OCI-LY3 (cell line): ENCODE data around the gene RFX2.

Experiments
- H2AFZ ChIP-seq: fragments of 200-600, 300-600 bp; shearing (Covaris generic); 2 replicates; pipeline ENCODE4 v1.6.0; 2014; ENCODE audit warnings: antibody characterized with exemption, low read depth, low read length
- H3K27ac ChIP-seq: fragments of 200-600, 300-600 bp; sonication (generic); 2 replicates; pipeline ENCODE4 v1.5.1; 2014; ENCODE audit warnings: mild to moderate bottlenecking, low read length, moderate library complexity, mixed read lengths
- H3K27me3 ChIP-seq: fragments of 200-600, 300-600 bp; sonication (generic); 2 replicates; pipeline ENCODE4 v1.6.1; 2014; ENCODE audit warnings: low read depth, low read length, mixed read lengths
- H3K36me3 ChIP-seq: fragments of 200-600, 300-600 bp; sonication (generic); replicated peaks from 2 replicates; pipeline ENCODE3; 2014; ENCODE audit warnings: low read depth, low read length, mixed read lengths
- H3K4me1 ChIP-seq: fragments of 300-600, 200-600 bp; sonication (generic); 2 replicates; pipeline ENCODE4 v1.6.1; 2014; ENCODE audit warnings: low read length, mixed read lengths
- H3K4me2 ChIP-seq: fragments of 200-600, 300-600 bp; sonication (generic); 2 replicates; pipeline ENCODE4 v1.6.1; 2014; ENCODE audit warnings: low read length, mixed read lengths
- H3K4me3 ChIP-seq: fragments of 300-600, 200-600 bp; sonication (generic); 2 replicates; pipeline ENCODE4 v1.5.1; 2014; ENCODE audit warnings: antibody characterized with exemption, mild to moderate bottlenecking, low read length, moderate library complexity
- H3K79me2 ChIP-seq: fragments of 300-600, 200-600 bp; shearing (Covaris generic); 2 replicates; pipeline ENCODE4 v1.6.1; 2014; ENCODE audit warnings: mild to moderate bottlenecking, low read length, mixed read lengths
- H3K9ac ChIP-seq: fragments of 300-600, 200-600 bp; shearing (Covaris generic); 2 replicates; pipeline ENCODE4 v1.6.0; 2014; ENCODE audit warnings: mild to moderate bottlenecking, low read length, moderate library complexity
- H3K9me3 ChIP-seq: fragments of 200-600, 300-600 bp; shearing (Covaris generic); 2 replicates; pipeline ENCODE4 v1.6.1; 2014; ENCODE audit warnings: low read length, mixed read lengths; ENCODE audit not compliant: insufficient read depth
- H4K20me1 ChIP-seq: fragments of 200-600, 300-600 bp; sonication (generic); 2 replicates; pipeline ENCODE4 v1.6.1; 2016; ENCODE audit warnings: low read length, mixed read lengths; ENCODE audit not compliant: insufficient read depth
- CTCF ChIP-seq: fragments of 200-600, 300-600 bp; sonication (generic); IDR thresholded peaks from 2 replicates; pipeline ENCODE4 v1.5.1; 2014; ENCODE audit warnings: antibody characterized with exemption, low read length, low read depth
- EZH2phosphoT487 ChIP-seq: fragments of 200-600 bp; shearing (Covaris generic); IDR thresholded peaks from 2 replicates; pipeline ENCODE4 v1.6.1; 2018; ENCODE audit warnings: antibody characterized with exemption, mixed run types, low read depth

RFX2 gene

GRCh38 chr19:5995606-5996005, 114.7 kb downstream of the RFX2 start:
- Histone ChIP-seq H3K79me2 (no peaks in the 10 kb centered on the region), H3K9ac (no peak overlapping the region), H3K36me3 (no peaks in the 10 kb centered on the region), H3K27me3 (no peaks in the 10 kb centered on the region), H3K9me3 (no peaks in the 10 kb centered on the region), H2AFZ (no peak overlapping the region), H3K4me1 (no peaks in the 10 kb centered on the region), H3K27ac (no peak overlapping the region), H3K4me2 (no peak overlapping the region), H4K20me1 (no peaks in the 10 kb centered on the region), H3K4me3 (no peak overlapping the region)
- TF ChIP-seq EZH2phosphoT487: no peak
- TF ChIP-seq CTCF: no peak

- H3K4me1 ChIP-seq: peaks cover 5% of the 10 kb centered on the region
- H2AFZ ChIP-seq: no peak overlapping the region
- no peak for TF ChIP-seq EZH2phosphoT487
- TF ChIP-seq CTCF: no peak
- H4K20me1 ChIP-seq: no peaks in the 10 kb centered on the region
- H3K9me3 ChIP-seq: no peaks in the 10 kb centered on the region
- no peaks in the 10 kb centered on the region for H3K27me3 ChIP-seq
- H3K4me2 ChIP-seq: no peak overlapping the region
- no peaks in the 10 kb centered on the region for H3K36me3 ChIP-seq
- no peak overlapping the region for H3K9ac ChIP-seq
- no peaks in the 10 kb centered on the region for H3K79me2 ChIP-seq
- H3K27ac ChIP-seq: no peak overlapping the region
- no peak overlapping the region for H3K4me3 ChIP-seq
Measured at GRCh38 chr19:5994405-5995165, 115.7 kb downstream of the RFX2 start.

GRCh38 chr19:5993648-5994358, 116.5 kb downstream of the RFX2 start:
- Histone ChIP-seq H3K36me3 (no peaks in the 10 kb centered on the region), H3K79me2 (no peaks in the 10 kb centered on the region), H3K27ac (no peak overlapping the region), H4K20me1 (no peaks in the 10 kb centered on the region), H3K4me1 (peaks cover 8% of the 10 kb centered on the region), H2AFZ (no peak overlapping the region), H3K4me3 (no peak overlapping the region), H3K9me3 (no peaks in the 10 kb centered on the region), H3K4me2 (no peak overlapping the region), H3K27me3 (no peaks in the 10 kb centered on the region), H3K9ac (no peak overlapping the region)
- TF ChIP-seq CTCF (no peak), EZH2phosphoT487 (no peak)

- H3K27ac ChIP-seq: no peak overlapping the region
- peaks cover 14% of the 10 kb centered on the region for H3K4me1 ChIP-seq
- H3K9ac ChIP-seq: no peak overlapping the region
- H3K27me3 ChIP-seq: no peaks in the 10 kb centered on the region
- H3K4me3 ChIP-seq: no peak overlapping the region
- no peak overlapping the region for H2AFZ ChIP-seq
- H3K4me2 ChIP-seq: no peak overlapping the region
- no peaks in the 10 kb centered on the region for H3K36me3 ChIP-seq
- no peaks in the 10 kb centered on the region for H3K9me3 ChIP-seq
- H4K20me1 ChIP-seq: no peaks in the 10 kb centered on the region
- no peak for TF ChIP-seq EZH2phosphoT487
- no peak for TF ChIP-seq CTCF
- H3K79me2 ChIP-seq: no peaks in the 10 kb centered on the region
Measured at GRCh38 chr19:5993201-5993600, 117.1 kb downstream of the RFX2 start.
